HG03280 (cell line): ENCODE measurements around the gene SLC2A4.
A peak's percentile ranks its signal among the peaks of the same experiment; 100 is the strongest.

Source experiments
- ATAC-seq: cut with Tn5 transposase; IDR thresholded peaks from one replicate; pipeline ENCODE4 v1.9.1; 2021; ENCODE audit warnings: mild to moderate bottlenecking, moderate library complexity; ENCODE audit not compliant: unreplicated experiment

SLC2A4 gene

GRCh38 chr17:7263801-7264078 lies 17.8 kb upstream of the SLC2A4 start:
- ATAC-seq, result no peak

GRCh38 chr17:7266784-7267183 lies 14.7 kb upstream of the SLC2A4 start:
- no peak for ATAC-seq

DNA sequence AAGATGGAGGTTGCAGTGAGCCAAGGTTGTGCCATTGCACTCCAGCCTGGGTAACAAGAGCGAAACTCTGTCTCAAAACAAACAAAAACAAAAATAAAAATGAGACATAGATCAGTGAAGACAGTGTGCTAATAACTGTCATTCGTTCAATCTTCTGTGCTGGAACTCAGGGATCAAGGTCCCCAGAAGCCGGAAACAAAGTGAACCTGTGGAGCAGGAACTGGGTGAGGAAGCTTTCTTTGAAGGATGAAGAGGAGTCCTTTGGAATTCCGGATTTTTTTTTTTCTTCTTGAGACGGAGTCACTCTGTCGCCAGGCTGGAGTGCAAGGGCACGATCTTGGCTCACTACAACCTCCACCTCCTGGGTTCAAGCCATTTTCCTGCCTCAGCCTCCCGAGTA lies 2.1 kb upstream of the SLC2A4 start:
- no peak for ATAC-seq

- ATAC-seq, result no peak
Measured at GRCh38 chr17:7280519-7281073, 922 bp upstream of the SLC2A4 start.

DNA sequence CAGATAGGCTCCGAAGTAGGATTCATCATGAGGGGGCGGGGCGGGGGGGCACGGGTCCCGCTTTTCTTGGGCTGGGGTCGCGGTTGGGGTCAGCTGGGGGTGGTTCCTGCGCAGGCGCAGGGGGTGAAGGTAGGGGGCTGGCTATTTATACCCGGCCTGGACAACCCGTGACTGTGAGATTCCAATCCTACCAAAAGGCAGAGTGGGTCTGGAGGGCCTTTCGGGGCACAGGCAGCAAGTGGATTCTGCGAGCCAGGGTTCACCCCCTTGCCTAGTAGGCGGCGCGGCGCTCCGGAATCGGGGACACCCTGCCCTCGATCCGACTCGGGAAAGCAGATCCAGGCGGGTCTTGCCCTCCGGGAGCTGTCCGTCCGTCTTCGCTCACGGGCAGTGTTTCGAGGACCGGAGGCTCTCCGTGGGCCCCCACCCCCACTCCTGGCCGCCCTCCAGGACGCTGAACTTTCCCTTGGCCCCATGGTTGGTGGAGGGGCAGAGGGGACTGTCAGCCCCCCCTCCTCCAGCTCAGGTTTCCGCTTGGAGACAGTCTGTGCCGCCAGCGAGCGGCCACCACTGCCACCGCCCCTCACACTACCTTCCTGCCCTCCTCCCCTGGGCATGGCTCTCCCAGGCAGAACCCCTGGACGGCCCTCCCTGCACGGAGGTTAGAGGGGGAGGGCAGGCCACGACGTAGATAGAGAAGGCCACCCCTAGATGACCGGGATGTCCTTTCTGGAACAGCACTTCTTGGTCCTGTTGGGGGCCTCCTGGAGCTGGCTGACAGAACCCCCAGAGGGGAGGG lies 634 bp downstream of the SLC2A4 start:
- no peak for ATAC-seq

GRCh38 chr17:7282752-7283321 lies 1.3 kb downstream of the SLC2A4 start:
- no peak for ATAC-seq

DNA sequence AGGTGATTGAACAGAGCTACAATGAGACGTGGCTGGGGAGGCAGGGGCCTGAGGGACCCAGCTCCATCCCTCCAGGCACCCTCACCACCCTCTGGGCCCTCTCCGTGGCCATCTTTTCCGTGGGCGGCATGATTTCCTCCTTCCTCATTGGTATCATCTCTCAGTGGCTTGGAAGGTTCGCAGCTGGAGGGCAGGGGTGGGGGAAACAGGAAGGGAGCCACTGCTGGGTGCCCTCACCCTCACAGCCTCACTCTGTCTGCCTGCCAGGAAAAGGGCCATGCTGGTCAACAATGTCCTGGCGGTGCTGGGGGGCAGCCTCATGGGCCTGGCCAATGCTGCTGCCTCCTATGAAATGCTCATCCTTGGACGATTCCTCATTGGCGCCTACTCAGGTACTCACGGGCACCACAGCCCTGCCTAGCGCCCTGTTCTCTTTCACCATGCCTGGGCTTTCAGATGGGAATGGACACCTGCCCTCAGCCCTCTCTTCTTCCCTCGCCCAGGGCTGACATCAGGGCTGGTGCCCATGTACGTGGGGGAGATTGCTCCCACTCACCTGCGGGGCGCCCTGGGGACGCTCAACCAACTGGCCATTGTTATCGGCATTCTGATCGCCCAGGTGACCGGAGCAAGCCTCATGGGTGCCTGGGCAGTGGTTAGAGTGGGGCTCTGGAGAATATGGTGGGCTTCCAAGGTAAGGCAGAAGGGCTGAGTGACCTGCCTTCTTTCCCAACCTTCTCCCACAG lies 2.1 kb downstream of the SLC2A4 start:
- no peak for ATAC-seq

GRCh38 chr17:7284911-7285310 lies 3.4 kb downstream of the SLC2A4 start:
- no peak for ATAC-seq

- no peak for ATAC-seq
Measured at GRCh38 chr17:7285679-7286078, 4.2 kb downstream of the SLC2A4 start.

DNA sequence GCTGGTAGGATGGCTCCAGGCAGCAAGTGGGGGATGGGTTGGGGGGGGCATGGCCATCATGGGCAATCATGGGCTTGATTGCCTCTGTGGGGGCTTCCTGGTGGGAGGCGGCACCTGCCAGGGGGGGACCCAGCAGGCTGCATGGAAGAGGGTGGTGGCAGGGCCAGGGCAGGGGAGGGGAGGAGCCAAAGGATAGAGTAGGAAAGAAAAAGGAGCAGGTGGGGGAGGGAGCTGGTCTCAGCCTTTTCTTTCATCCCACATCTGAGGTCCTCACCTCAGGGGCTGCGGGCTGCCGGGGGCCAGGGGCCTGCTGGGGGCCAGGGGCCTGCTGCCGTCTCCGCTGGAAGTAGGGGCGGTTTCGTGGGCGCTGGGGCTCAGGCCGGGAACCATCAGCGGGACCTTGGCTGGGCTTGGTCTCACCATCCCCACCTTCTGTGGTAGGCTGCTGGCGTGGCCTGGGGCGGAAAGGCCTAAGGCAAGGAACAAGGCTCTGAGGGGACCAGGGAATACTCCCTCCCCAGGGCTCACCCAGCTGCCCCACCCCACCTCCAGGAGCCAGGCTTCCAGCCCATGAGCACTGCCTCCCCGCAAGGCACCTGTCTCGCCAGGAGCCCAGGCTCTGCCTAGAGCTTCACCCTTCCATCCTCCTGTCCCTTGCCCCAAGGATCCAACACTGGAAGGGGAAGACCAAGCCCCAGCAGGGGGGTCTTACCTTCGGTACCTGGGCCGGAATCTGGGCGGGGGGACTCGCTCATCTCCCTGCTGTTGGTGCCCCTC lies 7.9 kb downstream of the SLC2A4 start:
- no peak for ATAC-seq

DNA sequence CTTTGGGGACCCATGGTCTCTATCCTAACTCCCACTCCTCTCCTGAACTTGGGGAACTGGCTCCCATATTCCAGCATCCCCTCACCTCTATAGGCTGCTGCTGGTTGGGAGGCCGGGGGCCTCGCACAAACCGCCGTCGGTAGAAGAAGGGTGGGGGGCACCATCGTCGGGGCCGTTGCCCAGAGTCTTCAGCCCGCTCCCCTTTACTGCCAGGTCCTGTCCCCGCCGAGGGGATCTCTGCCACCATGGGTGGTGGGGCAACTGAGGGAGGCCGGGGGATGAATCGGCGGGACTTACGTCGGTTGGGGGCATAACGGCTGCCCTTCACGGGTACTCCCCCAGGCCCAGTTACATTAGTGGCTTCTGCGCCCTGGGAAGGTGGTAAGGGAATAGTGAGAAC lies 8.6 kb downstream of the SLC2A4 start:
- no peak for ATAC-seq

- no peak for ATAC-seq
Measured at GRCh38 chr17:7290685-7291084, 9.2 kb downstream of the SLC2A4 start.

DNA sequence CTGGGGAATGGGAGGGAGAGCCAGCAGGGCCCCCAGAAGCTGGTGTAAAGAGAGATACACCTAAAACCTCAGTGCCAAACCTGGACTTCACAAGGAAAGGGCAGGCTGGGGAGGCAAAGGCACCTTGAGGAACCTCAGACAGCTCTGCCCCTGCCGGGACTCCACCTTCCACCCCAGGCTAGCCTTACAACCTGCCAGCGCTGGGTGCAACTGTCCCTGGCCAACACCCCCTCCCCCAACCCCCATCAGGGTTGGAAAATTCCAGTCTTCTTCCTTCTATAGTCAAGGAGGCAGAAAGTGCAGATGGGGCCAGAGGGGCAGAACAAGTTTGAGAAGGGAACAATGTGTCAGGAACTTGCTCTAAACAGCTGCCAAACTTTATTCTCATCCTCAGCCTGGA lies 10.7 kb downstream of the SLC2A4 start:
- no peak for ATAC-seq

DNA sequence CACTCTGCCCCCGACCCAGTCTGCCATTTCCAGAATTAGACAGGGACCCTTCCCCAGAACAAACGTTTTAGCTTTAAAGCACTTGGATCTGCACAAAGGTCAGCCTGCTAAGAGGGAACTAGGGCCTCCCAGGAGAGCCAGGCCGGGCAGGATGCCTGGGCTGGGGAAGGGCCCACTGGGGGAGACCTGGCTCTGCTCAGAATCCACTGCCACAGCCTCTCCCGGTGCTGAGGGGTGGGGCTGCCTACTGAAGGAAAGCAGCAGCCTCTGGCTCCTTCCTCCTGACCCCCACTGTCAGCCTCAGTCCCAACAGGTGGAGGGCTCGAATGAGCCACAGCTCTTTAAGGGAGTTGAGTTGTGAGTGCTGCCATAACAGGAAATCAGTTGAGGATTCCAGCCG lies 11.2 kb downstream of the SLC2A4 start:
- no peak for ATAC-seq

DNA sequence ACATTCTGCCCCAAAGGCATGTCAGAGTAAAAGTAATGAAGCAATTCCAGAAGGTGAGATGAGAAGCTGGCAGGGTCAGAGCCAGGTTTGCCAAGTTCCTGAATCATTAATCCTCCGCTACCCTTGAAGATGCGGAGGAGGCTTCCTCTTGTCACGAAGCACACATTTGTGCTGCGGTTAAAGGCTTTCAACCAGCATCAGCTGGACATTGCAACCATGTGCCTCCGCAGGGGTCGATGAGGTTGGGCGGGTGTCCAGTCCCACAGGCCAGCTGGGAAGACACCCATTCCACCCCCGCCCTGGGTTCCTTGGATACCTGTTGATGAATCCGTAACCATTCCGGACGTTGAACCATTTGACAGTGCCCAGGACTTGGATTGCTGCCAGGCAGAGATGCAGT lies 11.6 kb downstream of the SLC2A4 start:
- ATAC-seq, result no peak

GRCh38 chr17:7293816-7294613 lies 12.5 kb downstream of the SLC2A4 start:
- no peak for ATAC-seq

DNA sequence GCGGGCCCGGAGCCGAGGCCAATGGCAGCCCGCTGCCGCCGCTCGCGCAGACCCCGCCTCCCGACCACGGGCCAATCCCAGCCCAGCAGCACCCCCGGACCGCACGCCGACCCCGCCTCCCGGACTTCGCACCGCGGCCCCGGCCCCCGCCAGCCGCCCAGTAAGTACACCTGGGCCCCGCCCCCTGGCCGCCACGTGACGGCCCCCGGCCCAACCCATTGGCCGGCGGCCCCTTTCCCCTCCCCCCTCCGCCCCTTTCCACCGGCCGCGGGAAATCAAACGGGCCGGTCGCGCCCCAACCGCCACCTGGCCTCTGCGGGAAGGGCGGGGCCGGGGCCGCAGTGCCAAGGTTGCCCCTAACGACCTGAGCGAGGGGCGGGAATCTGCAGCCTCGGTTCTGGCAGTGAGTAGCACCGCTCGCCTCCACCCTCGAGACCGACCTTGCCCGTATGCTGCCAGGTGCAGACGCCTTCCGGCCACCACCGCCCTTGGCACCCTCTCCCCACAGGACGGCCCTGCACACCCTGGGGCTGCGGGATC lies 13.2 kb downstream of the SLC2A4 start, which contains the start of gene YBX2:
Gene YBX2 (minus strand): TSS at position 26 of the 540 bp plus-strand sequence. CDS start 139 bp downstream, outside the sequence.
- peak; percentile 53 for ATAC-seq

DNA sequence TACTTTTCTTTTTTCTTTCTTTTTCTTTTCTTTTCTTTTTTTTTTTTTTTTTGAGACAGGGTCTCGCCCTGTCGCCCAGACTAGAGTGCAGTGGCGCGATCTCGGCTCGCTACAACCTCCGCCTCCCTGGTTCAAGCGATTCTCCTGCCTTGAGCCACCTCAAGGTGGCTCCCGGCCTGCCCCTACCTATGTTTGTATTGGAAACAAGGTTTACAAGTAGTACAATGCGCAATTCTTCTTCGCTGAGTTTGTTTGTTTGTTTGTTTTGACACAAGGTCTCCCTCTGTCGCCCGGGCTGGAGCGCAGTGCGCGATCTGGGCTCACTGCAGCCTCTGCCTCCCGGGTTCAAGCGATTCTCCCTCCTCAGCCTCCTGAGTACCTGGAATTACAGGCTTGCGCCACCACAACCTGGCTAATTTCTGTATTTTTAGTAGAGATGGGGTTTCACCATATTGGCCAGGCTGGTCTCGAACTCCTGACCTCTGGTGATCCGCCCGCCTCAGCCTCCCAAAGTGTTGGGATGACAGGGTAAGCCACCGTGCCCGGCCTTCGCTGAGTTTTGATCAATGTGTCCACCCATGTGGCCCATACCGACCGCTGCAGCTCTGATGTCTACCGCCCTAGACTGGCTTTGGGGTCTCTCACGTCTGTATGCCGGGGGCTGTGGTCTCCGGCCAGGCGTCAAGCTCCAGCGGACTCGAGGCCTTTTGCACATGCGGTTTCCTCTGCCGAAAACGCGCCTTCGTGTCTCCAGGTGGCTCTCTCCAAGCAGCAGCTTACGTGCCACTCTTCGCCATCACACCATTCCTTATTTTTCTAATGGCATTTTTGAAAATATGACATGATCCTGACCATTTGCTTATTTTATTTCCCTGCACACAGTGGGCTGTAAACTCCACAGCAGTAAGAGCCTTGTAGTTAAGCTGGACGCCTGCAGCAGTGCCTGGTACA lies 14.0 kb downstream of the SLC2A4 start:
- no peak for ATAC-seq
